ENCODE measurements around the gene MORN1.

MORN1 gene

DNA sequence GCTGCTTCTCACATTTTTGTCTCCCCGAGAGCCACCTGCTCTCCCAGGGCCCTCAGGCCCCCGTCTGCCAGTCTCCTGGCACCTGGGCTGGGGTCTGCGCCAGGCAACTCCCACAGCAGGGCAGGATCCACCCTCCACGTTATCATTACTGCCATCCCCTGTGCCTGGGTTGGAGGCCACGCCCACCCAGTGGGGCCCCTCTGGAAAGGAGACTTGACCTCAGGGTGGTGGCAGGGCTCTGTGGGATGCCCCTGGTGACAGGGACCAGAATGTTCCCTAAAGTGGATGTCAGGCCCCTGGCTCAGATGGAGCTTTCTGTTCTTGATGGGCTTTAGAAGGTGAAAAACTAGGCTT lies 96.7 kb downstream of the MORN1 start:
- Histone ChIP-seq H3K4me3 (ENCODE audit: low read depth in 1 of 2, low read length in 2 of 2) (no peak overlapping the region), H3K9me3 (ENCODE audit: control insufficient read depth in 1 of 2, low read length in 2 of 2) (no peaks in the 10 kb centered on the region), H3K9ac (ENCODE audit: low read depth in 1 of 2, low read length in 2 of 2) (no peak overlapping the region), H3K4me1 (ENCODE audit: control insufficient read depth in 1 of 2, insufficient read depth in 2 of 2, low read length in 2 of 2) (peaks cover 43 to 49% of the 10 kb centered on the region in 2 donors), H3K27me3 (ENCODE audit: control insufficient read depth in 1 of 2, insufficient read depth in 2 of 2, low read length in 2 of 2) (no peaks in the 10 kb centered on the region), H3K27ac (ENCODE audit: low read depth, low read length) (no peak overlapping the region), H3K36me3 (ENCODE audit: control insufficient read depth in 1 of 2, insufficient read depth in 2 of 2, low read length in 2 of 2) (no peaks in the 10 kb centered on the region)

DNA sequence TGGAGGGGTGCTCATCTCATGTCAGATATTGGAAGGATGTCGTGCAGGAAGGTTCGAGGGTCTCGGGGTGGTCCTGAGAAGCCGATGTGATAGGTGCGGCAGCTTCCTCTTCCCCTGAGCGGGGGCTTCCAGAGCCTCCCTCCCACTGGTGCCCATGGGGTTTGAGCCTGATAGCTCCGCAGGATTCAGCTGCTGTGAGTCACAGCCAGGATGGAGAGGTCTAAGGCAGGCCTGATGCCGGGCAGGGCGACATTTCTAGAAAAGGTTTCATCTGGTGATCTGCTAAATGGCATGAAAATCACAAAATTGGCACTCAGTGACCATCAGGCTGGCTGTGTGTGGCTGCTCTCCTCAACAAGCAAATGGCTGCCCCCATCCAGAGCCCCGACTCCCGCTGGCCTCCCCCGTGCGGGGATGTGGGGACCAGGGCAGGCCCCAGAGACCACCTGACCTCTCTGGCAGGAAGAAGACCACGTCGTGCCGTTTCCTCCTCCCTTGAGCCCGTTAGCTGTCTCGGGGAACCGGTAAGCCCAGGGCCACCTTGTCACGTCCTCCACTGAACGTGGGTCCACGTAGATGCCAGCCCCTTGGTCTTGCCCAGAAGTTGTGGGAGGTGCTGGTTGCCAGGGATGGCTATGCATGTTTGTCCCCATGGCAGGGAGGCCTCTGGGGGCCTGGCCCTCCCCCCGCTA lies 97.2 kb downstream of the MORN1 start:
- Histone ChIP-seq H3K27me3 (ENCODE audit: control insufficient read depth in 1 of 2, insufficient read depth in 2 of 2, low read length in 2 of 2) (no peaks in the 10 kb centered on the region), H3K9me3 (ENCODE audit: control insufficient read depth in 1 of 2, low read length in 2 of 2) (no peaks in the 10 kb centered on the region), H3K9ac (ENCODE audit: low read depth in 1 of 2, low read length in 2 of 2) (no peak overlapping the region), H3K27ac (ENCODE audit: low read depth, low read length) (no peak overlapping the region), H3K4me1 (ENCODE audit: control insufficient read depth in 1 of 2, insufficient read depth in 2 of 2, low read length in 2 of 2) (peaks cover 40 to 47% of the 10 kb centered on the region in 2 donors), H3K4me3 (ENCODE audit: low read depth in 1 of 2, low read length in 2 of 2) (no peak overlapping the region), H3K36me3 (ENCODE audit: control insufficient read depth in 1 of 2, insufficient read depth in 2 of 2, low read length in 2 of 2) (no peaks in the 10 kb centered on the region)

DNA sequence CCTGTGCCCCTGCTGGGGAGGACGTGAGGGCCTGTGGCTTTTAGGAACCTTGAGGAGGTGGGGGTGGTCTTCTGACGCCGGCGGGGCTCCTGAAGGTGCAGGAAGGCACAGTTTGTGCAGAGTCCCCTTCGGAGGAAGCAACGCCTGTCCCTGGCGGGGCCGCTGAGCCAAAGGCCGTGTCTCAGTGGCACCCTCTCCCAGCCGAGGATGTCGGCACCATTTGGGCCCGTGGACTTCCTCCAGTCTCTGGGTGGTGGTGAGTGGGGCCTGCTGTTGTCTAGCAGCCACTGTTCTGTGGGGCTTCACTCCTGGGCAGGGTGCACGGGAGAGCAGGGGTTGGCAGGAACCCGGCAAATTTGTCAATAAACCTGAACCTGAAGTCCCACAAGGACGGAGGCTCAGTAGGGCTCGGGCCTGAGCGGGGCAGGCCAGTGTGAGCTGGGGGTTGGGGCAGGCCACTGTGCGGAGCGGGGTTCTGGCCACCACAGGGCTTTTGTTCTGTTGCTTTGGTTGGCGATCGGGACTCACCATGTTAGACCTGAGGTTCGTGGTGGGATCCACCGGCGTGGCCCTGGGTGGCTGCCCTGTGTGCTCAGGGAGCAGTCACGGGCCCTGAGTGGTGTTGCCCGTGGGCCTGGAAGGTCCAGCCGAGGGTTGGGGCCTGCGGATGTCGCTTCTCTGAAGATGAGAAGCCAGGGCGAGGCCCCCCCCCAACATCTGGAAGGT lies 98.5 kb downstream of the MORN1 start:
- Histone ChIP-seq H3K27me3 (ENCODE audit: control insufficient read depth in 1 of 2, insufficient read depth in 2 of 2, low read length in 2 of 2) (no peaks in the 10 kb centered on the region), H3K9me3 (ENCODE audit: control insufficient read depth in 1 of 2, low read length in 2 of 2) (no peaks in the 10 kb centered on the region), H3K4me3 (ENCODE audit: low read depth in 1 of 2, low read length in 2 of 2) (no peak overlapping the region), H3K36me3 (ENCODE audit: control insufficient read depth in 1 of 2, insufficient read depth in 2 of 2, low read length in 2 of 2) (no peaks in the 10 kb centered on the region), H3K9ac (ENCODE audit: low read depth in 1 of 2, low read length in 2 of 2) (no peak overlapping the region), H3K4me1 (ENCODE audit: control insufficient read depth in 1 of 2, insufficient read depth in 2 of 2, low read length in 2 of 2) (peaks cover 38 to 48% of the 10 kb centered on the region in 2 donors), H3K27ac (ENCODE audit: low read depth, low read length) (no peak overlapping the region)

DNA sequence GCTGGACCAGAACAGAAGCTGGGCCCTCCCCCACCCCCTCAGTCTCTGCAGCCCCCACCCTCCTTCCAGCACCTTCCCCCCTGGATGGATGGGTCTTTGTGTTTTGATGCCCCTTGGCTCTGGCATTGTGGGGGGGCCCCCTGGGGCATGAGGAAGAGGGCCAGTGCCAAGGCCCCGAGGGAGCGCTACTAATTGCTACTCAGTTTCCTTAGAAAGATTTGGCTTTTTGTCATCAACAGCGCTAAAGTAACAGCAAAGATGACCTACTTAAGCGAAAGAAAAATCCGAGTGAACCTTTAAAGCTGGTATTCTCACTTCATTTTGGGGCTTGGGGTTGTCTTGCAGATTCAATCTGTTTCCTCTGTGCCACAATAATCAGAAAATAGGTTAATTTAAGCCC lies 99.8 kb downstream of the MORN1 start:
- H3K27ac ChIP-seq (ENCODE audit: low read depth, low read length), result no peak overlapping the region
- peaks cover 38 to 48% of the 10 kb centered on the region in 2 donors for H3K4me1 ChIP-seq (ENCODE audit: control insufficient read depth in 1 of 2, insufficient read depth in 2 of 2, low read length in 2 of 2)

DNA sequence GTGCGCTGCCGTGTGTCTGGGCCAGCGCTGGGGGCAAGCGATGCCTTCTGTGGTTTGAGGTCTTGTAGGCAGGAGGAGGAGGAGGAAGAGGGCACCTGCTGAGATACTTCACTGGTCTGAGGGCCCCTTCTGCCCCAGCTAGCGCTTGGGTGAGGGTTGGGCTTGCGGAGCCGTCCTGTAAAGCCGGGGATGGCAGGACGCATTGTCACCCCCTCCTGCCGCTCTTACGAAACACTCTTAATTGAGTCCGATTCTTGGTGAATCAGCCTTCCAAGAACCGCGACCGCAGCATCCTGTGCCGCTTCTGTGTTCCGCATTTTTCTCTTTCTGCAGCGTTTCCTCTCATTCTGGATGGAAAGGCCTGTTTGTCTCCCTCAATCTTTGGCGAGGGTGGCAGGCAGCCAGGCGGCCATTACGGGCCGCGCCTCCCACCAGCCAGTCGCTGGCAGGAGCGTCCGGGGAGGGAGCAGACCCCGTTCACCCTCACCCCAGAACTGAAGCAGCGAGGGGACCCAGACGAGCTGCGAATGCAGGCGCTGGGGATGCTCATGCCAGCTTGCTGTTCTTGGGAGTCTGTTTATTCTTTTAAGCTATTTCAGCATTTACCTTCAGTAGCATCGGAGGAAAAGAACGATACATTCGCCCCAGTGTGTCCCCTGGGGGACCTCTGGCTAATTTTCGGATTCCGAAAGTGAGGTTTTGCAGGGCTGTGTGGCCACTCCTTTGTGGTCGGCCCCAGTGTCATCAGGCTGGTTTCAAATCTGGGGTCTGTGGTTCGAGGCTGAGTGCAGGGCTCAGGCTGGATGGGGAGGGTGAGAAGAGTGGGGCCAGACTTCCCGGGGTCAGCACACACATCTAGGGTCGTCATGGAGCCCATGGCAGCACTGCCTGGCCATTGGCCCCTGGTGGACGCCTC lies 100.5 kb downstream of the MORN1 start:
- Histone ChIP-seq H3K27me3 (ENCODE audit: control insufficient read depth in 1 of 2, insufficient read depth in 2 of 2, low read length in 2 of 2) (no peaks in the 10 kb centered on the region), H3K9me3 (ENCODE audit: control insufficient read depth in 1 of 2, low read length in 2 of 2) (no peaks in the 10 kb centered on the region), H3K36me3 (ENCODE audit: control insufficient read depth in 1 of 2, insufficient read depth in 2 of 2, low read length in 2 of 2) (no peaks in the 10 kb centered on the region), H3K4me1 (ENCODE audit: control insufficient read depth in 1 of 2, insufficient read depth in 2 of 2, low read length in 2 of 2) (peaks cover 38 to 48% of the 10 kb centered on the region in 2 donors), H3K4me3 (ENCODE audit: low read depth in 1 of 2, low read length in 2 of 2) (peak overlapping the region; percentile 52 to 56), H3K27ac (ENCODE audit: low read depth, low read length) (peak overlapping the region; percentile 75), H3K9ac (ENCODE audit: low read depth in 1 of 2, low read length in 2 of 2) (peak overlapping the region in 1 of 2 donors; percentile 33)

More for the DNA sequence above, 99.8 kb downstream of the MORN1 start:
- H3K4me3 ChIP-seq (ENCODE audit: low read depth in 1 of 2, low read length in 2 of 2), result peak overlapping the region in 1 of 2 donors; percentile 52
- no peak overlapping the region for H3K9ac ChIP-seq (ENCODE audit: low read depth in 1 of 2, low read length in 2 of 2)
- H3K27me3 ChIP-seq (ENCODE audit: control insufficient read depth in 1 of 2, insufficient read depth in 2 of 2, low read length in 2 of 2), result no peaks in the 10 kb centered on the region
- no peaks in the 10 kb centered on the region for H3K9me3 ChIP-seq (ENCODE audit: control insufficient read depth in 1 of 2, low read length in 2 of 2)
- H3K36me3 ChIP-seq (ENCODE audit: control insufficient read depth in 1 of 2, insufficient read depth in 2 of 2, low read length in 2 of 2), result no peaks in the 10 kb centered on the region

DNA sequence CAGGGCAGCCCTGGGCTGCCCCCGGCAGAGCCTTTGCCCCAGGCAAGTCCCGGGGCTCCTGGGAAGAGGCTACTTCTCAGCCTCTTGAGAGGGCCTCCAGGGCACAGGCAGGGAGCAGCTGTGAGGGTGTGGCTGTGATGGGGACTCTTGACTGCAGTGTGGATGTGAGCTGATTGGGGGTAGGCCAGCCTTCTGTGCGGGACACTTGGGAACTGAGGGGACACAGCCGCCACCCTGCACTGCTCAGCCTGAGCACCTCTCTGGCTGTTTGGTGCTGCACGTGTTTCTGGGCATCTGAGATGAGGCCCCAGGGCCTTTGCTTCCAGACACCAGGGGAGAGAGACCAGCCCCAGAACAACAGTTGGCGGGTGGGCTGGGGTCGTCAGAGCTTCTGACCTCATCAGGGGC lies 101.2 kb downstream of the MORN1 start:
- Histone ChIP-seq H3K4me1 (ENCODE audit: control insufficient read depth in 1 of 2, insufficient read depth in 2 of 2, low read length in 2 of 2) (peaks cover 38 to 48% of the 10 kb centered on the region in 2 donors), H3K9ac (ENCODE audit: low read depth in 1 of 2, low read length in 2 of 2) (peak overlapping the region in 1 of 2 donors; percentile 33), H3K4me3 (ENCODE audit: low read depth in 1 of 2, low read length in 2 of 2) (peak overlapping the region; percentile 52 to 56), H3K9me3 (ENCODE audit: control insufficient read depth in 1 of 2, low read length in 2 of 2) (no peaks in the 10 kb centered on the region), H3K27me3 (ENCODE audit: control insufficient read depth in 1 of 2, insufficient read depth in 2 of 2, low read length in 2 of 2) (no peaks in the 10 kb centered on the region), H3K27ac (ENCODE audit: low read depth, low read length) (peak overlapping the region; percentile 75), H3K36me3 (ENCODE audit: control insufficient read depth in 1 of 2, insufficient read depth in 2 of 2, low read length in 2 of 2) (no peaks in the 10 kb centered on the region)

DNA sequence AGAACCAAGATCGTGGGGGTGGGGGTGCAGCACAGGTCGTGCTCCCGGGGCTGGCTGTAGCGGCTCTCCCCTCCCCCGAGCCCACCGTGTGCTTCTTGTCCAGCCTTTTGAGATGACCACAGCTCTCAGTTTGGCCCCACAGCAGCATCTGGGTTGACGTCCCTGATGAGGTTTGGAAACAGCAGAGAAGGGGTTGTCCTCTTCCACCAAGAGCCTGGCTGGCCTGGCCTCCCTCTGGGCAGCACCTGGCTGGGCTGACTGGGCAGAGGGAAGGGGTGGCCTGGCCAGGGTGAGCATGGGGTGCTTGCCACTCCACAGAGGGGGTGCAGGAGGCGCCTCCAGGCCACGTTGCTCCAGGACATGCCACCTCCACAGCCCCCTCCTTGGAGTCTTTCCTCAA lies 101.7 kb downstream of the MORN1 start:
- H3K27ac ChIP-seq (ENCODE audit: low read depth, low read length), result peak overlapping the region; percentile 3
- no peaks in the 10 kb centered on the region for H3K27me3 ChIP-seq (ENCODE audit: control insufficient read depth in 1 of 2, insufficient read depth in 2 of 2, low read length in 2 of 2)
- no peaks in the 10 kb centered on the region for H3K36me3 ChIP-seq (ENCODE audit: control insufficient read depth in 1 of 2, insufficient read depth in 2 of 2, low read length in 2 of 2)
- no peaks in the 10 kb centered on the region for H3K9me3 ChIP-seq (ENCODE audit: control insufficient read depth in 1 of 2, low read length in 2 of 2)
- H3K4me3 ChIP-seq (ENCODE audit: low read depth in 1 of 2, low read length in 2 of 2), result no peak overlapping the region
- H3K4me1 ChIP-seq (ENCODE audit: control insufficient read depth in 1 of 2, insufficient read depth in 2 of 2, low read length in 2 of 2), result peaks cover 38 to 46% of the 10 kb centered on the region in 2 donors
- H3K9ac ChIP-seq (ENCODE audit: low read depth in 1 of 2, low read length in 2 of 2), result no peak overlapping the region

DNA sequence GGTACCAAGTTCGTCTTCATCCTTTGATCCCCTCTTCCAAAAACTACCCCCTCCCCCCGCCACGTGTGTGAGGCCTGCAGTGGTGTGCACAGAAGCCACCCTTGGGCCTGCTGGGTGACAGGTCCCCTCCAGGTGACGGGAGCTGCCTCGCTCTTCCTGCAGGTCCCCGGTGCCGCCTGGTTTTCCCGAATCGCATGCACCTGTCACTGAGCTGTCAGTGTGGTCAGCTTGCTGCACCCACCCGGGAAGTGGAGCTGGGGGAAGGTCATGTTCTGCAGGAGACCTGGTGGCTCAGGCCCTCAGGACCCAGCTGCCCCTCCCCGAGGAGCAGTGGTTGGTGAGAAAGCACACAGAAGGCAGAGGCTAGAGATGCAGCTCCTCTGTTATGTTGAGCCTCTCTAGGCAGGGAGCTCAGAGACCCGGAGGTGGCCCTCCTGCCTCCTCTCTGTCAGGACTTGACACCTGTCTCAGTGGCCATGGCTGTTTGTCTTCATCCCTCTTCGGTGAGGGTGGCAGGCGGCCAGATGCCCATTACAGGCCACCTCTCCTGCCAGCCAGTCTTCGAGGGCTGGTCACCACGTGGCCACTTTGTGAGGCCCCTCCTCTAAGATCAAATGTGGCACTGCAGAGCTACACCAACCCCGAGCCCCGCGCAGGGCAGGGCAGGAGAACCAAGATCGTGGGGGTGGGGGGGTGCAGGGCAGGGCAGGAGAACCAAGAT lies 102.4 kb downstream of the MORN1 start:
- Histone ChIP-seq H3K9ac (ENCODE audit: low read depth in 1 of 2, low read length in 2 of 2) (no peak overlapping the region), H3K36me3 (ENCODE audit: control insufficient read depth in 1 of 2, insufficient read depth in 2 of 2, low read length in 2 of 2) (no peaks in the 10 kb centered on the region), H3K9me3 (ENCODE audit: control insufficient read depth in 1 of 2, low read length in 2 of 2) (no peaks in the 10 kb centered on the region), H3K27me3 (ENCODE audit: control insufficient read depth in 1 of 2, insufficient read depth in 2 of 2, low read length in 2 of 2) (no peaks in the 10 kb centered on the region), H3K4me1 (ENCODE audit: control insufficient read depth in 1 of 2, insufficient read depth in 2 of 2, low read length in 2 of 2) (peaks cover 32 to 43% of the 10 kb centered on the region in 2 donors), H3K27ac (ENCODE audit: low read depth, low read length) (no peak overlapping the region), H3K4me3 (ENCODE audit: low read depth in 1 of 2, low read length in 2 of 2) (no peak overlapping the region)

DNA sequence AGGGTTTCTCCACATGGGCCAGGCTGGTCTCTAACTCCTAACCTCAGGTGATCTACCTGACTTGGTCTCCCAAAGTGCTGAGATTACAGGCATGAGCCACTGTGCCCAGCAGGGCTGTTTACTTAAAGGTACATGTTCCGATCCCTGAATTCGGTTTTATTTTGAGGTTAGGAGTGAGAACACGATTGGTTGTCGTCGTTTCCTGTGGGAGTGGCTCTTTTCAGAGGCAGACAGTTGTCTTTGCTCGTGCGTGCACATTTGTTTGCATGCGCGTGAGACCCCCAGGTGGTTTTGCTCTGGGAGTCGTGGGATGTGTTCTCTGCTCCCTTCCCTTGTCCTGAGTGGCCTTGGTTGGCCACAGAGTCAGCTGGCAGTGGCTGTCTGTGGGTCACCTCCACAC lies 103.0 kb downstream of the MORN1 start:
- Histone ChIP-seq H3K4me1 (ENCODE audit: control insufficient read depth in 1 of 2, insufficient read depth in 2 of 2, low read length in 2 of 2) (peaks cover 29 to 43% of the 10 kb centered on the region in 2 donors), H3K9me3 (ENCODE audit: control insufficient read depth in 1 of 2, low read length in 2 of 2) (no peaks in the 10 kb centered on the region), H3K9ac (ENCODE audit: low read depth in 1 of 2, low read length in 2 of 2) (no peak overlapping the region), H3K4me3 (ENCODE audit: low read depth in 1 of 2, low read length in 2 of 2) (no peak overlapping the region), H3K36me3 (ENCODE audit: control insufficient read depth in 1 of 2, insufficient read depth in 2 of 2, low read length in 2 of 2) (no peaks in the 10 kb centered on the region), H3K27ac (ENCODE audit: low read depth, low read length) (no peak overlapping the region), H3K27me3 (ENCODE audit: control insufficient read depth in 1 of 2, insufficient read depth in 2 of 2, low read length in 2 of 2) (no peaks in the 10 kb centered on the region)
